HUES6 (cell line): ENCODE results near the gene GLRA3.
"Not testable (repeated sequence)": the region's sequence is repeated elsewhere in the genome, so short reads cannot be mapped to it uniquely, and the experiment has no call there.

Experiments used
- H3K27ac ChIP-seq: 2 replicates; pipeline ENCODE4 v1.7.0; 2013; ENCODE audit warnings: low read depth, mild to moderate bottlenecking, low read length, inconsistent platforms
- H3K27me3 ChIP-seq: 2 replicates; pipeline ENCODE4 v1.6.1; 2013; ENCODE audit warnings: low read length; ENCODE audit not compliant: control insufficient read depth, insufficient read depth
- H3K36me3 ChIP-seq: 2 replicates; pipeline ENCODE4 v1.6.1; 2013; ENCODE audit warnings: low read length; ENCODE audit not compliant: control insufficient read depth, insufficient read depth
- H3K4me1 ChIP-seq: 2 replicates; pipeline ENCODE4 v1.6.1; 2013; ENCODE audit warnings: low read length; ENCODE audit not compliant: control insufficient read depth, insufficient read depth
- H3K4me3 ChIP-seq: 2 replicates; pipeline ENCODE4 v1.5.1; 2013; ENCODE audit warnings: low read depth, low read length
- H3K9ac ChIP-seq: one replicate; pipeline ENCODE4 v1.6.1; 2013; ENCODE audit warnings: mild to moderate bottlenecking, low read length
- H3K9me3 ChIP-seq: 2 replicates; pipeline ENCODE4 v1.6.1; 2013; ENCODE audit warnings: low read depth, low read length; ENCODE audit not compliant: control insufficient read depth, insufficient read depth

The GLRA3 gene

GRCh38 chr4:174691876-174692275 lies 137.2 kb downstream of the GLRA3 start:
- not testable (repeated sequence) for H3K36me3 ChIP-seq, H3K4me3 ChIP-seq, H3K27ac ChIP-seq, H3K4me1 ChIP-seq, H3K27me3 ChIP-seq, H3K9ac ChIP-seq
- peaks cover 16% of the 10 kb centered on the region for H3K9me3 ChIP-seq

DNA sequence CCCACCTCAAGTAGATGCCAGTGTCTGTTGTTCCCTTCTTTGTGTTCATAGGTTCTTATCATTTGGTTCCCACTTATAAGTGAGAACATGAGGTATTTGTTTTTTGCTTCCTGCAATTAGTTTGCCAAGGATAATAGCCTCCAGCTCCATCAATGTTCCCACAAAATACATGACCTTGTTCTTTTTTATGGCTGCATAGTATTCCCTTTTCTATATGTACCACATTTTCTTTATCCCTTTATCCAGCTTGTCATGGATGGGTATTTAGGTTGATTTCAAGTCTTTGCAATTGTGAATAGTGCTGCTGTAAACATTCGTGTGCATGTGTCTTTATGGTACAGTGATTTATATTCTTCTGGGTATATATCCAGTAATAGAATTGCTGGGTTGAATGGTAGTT lies 138.4 kb downstream of the GLRA3 start:
- no peak overlapping the region for H3K9ac ChIP-seq
- no peak overlapping the region for H3K4me3 ChIP-seq
- no peaks in the 10 kb centered on the region for H3K27me3 ChIP-seq
- H3K4me1 ChIP-seq = no peaks in the 10 kb centered on the region
- H3K9me3 ChIP-seq = peaks cover 16% of the 10 kb centered on the region
- H3K36me3 ChIP-seq = no peaks in the 10 kb centered on the region
- H3K27ac ChIP-seq = no peak overlapping the region

GRCh38 chr4:174689618-174690017 lies 139.4 kb downstream of the GLRA3 start:
- Histone ChIP-seq H3K4me3 (no peak overlapping the region), H3K36me3 (no peaks in the 10 kb centered on the region), H3K9ac (no peak overlapping the region), H3K27me3 (no peaks in the 10 kb centered on the region), H3K9me3 (peaks cover 16% of the 10 kb centered on the region), H3K4me1 (no peaks in the 10 kb centered on the region), H3K27ac (no peak overlapping the region)

DNA sequence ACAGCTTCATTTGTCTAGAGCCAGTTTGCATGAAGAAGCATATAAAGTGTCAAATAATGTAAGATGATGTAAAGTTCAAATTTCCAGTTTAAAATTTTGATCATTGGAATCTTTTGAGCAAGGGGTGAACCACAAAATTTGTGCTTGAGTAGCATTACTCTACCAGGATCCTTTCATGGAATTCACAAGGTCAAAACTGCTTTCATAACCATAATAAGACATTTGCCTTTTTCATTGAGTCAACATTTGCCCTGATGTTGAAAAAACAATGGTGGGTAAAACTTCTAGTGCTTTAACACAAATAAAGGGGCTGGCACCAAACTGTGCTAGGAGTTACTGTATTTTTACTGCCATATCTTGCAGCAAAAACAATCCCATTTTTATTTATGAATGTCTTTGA lies 142.2 kb downstream of the GLRA3 start:
- Histone ChIP-seq H3K27ac (no peak overlapping the region), H3K9me3 (peaks cover 16% of the 10 kb centered on the region), H3K4me1 (no peaks in the 10 kb centered on the region), H3K9ac (no peak overlapping the region), H3K4me3 (no peak overlapping the region), H3K36me3 (no peaks in the 10 kb centered on the region), H3K27me3 (no peaks in the 10 kb centered on the region)

DNA sequence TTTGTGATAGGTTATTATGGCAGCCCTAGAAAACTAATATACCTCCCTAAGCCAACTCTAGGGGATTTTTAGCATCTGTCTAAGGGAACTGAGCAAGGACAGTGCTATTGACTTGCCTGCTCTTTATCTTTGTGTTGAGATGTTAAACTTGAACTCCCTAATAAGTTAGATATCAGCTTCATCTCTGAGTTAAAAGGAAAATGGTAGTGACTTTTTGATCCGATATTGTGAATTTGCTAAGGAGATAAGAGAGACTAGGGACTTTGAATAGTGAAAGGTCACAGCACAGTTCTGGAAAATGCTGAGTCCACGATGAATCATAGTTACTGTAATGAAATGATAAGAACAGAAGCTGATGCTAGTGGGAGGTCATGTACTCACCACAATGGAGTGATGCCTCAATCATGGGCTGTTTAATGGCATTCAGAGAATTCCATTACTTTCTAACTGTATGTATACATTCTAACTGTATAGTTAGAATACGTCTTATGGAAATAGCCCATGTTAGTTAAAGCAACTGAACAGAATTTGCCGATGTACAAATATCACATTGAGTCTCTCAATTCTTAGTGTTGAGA lies 147.2 kb downstream of the GLRA3 start:
- Histone ChIP-seq H3K9ac (no peak overlapping the region), H3K9me3 (no peaks in the 10 kb centered on the region), H3K36me3 (no peaks in the 10 kb centered on the region)

DNA sequence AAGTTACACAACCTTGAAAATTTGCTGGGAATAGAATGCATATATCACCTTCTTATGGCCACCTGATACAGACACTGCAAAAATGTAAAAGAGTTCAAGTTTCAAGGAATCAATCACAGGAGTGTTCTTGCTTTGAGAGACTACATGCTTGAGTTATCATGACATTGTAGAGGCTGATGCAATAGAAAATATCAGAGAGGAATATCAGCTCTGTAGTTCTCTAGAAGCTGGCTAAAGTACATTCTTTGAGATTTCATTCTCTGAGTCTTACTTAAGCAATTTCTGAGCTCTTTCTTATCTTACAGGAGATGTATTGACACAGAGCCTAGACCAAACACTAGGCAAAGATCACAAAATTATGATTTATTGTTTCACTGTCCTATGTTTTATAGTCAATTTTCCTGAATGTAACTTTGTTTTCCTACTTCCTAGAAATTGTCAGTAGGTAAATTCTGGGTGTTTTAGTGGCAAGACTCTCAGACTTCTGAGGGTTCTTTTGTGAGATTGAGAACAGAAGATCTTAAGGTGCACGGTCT lies 154.7 kb downstream of the GLRA3 start:
- no peak overlapping the region for H3K4me3 ChIP-seq
- H3K4me1 ChIP-seq = no peaks in the 10 kb centered on the region; the same call in 1 of the 2 replicates
- H3K9me3 ChIP-seq = no peaks in the 10 kb centered on the region
- no peaks in the 10 kb centered on the region for H3K27me3 ChIP-seq
- no peaks in the 10 kb centered on the region for H3K36me3 ChIP-seq
- no peak overlapping the region for H3K9ac ChIP-seq
- no peak overlapping the region for H3K27ac ChIP-seq

More for the DNA sequence above, 147.2 kb downstream of the GLRA3 start:
- Histone ChIP-seq H3K4me1 (no peaks in the 10 kb centered on the region), H3K27me3 (no peaks in the 10 kb centered on the region), H3K4me3 (no peak overlapping the region), H3K27ac (no peak overlapping the region)

- H3K27ac ChIP-seq = no peak overlapping the region
- no peak overlapping the region for H3K4me3 ChIP-seq
- no peak overlapping the region for H3K9ac ChIP-seq
- no peaks in the 10 kb centered on the region for H3K27me3 ChIP-seq
- no peaks in the 10 kb centered on the region for H3K36me3 ChIP-seq
- H3K4me1 ChIP-seq = no peaks in the 10 kb centered on the region; the same call in 1 of the 2 replicates
- H3K9me3 ChIP-seq = no peaks in the 10 kb centered on the region
Observed at GRCh38 chr4:174673865-174674264, 155.2 kb downstream of the GLRA3 start.

- Histone ChIP-seq H3K27me3 (no peaks in the 10 kb centered on the region), H3K9ac (no peak overlapping the region), H3K9me3 (no peaks in the 10 kb centered on the region), H3K4me3 (no peak overlapping the region), H3K36me3 (no peaks in the 10 kb centered on the region), H3K4me1 (no peaks in the 10 kb centered on the region; the same call in 1 of the 2 replicates), H3K27ac (no peak overlapping the region)
Observed at GRCh38 chr4:174672276-174672675, 156.8 kb downstream of the GLRA3 start.

DNA sequence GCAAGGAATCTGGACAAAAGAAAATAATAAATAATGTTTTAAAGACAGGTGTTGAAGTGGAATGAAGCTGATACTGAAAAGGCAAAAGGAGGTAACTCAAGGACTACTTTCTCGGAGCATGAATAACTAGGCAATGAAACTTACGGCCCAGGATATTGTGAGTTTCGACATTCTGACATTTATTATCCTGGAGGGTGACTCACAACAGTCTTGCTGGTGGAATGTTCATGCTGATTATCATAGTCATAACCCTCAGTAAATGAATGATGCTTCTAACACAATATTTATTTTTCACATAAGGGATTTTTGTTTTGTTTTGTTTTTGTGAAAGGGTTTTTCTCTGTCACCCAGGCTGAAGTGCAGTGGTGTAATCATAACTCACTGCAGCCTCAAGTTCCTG lies 159.8 kb downstream of the GLRA3 start:
- Histone ChIP-seq H3K36me3 (no peaks in the 10 kb centered on the region), H3K9me3 (no peaks in the 10 kb centered on the region), H3K4me3 (no peak overlapping the region), H3K4me1 (peaks cover 2% of the 10 kb centered on the region; the same call in 1 of the 2 replicates), H3K27me3 (no peaks in the 10 kb centered on the region), H3K27ac (no peak overlapping the region), H3K9ac (no peak overlapping the region)

- no peaks in the 10 kb centered on the region for H3K9me3 ChIP-seq
- no peaks in the 10 kb centered on the region for H3K27me3 ChIP-seq
- H3K4me1 ChIP-seq = 0 out of 2 replicates have a peak, but pooled peaks cover 6% of the 10 kb centered on the region
- no peaks in the 10 kb centered on the region for H3K36me3 ChIP-seq
- H3K4me3 ChIP-seq = no peak overlapping the region
- no peak overlapping the region for H3K9ac ChIP-seq
- H3K27ac ChIP-seq = no peak overlapping the region
Observed at GRCh38 chr4:174665799-174666198, 163.2 kb downstream of the GLRA3 start.

- Histone ChIP-seq H3K4me1 (0 out of 2 replicates have a peak, but pooled peaks cover 6% of the 10 kb centered on the region), H3K4me3 (no peak overlapping the region), H3K9ac (no peak overlapping the region), H3K27me3 (no peaks in the 10 kb centered on the region), H3K36me3 (no peaks in the 10 kb centered on the region), H3K27ac (no peak overlapping the region), H3K9me3 (no peaks in the 10 kb centered on the region)
Observed at GRCh38 chr4:174663216-174663615, 165.8 kb downstream of the GLRA3 start.
